DOHH2 (cell line): ENCODE results near the gene MAGI1.

ENCODE experiments used
- EZH2phosphoT487 ChIP-seq: fragments of 200-600 bp; sonication (generic); IDR thresholded peaks from 2 replicates; pipeline ENCODE4 v1.6.1; 2017; ENCODE audit warnings: borderline replicate concordance, mild to moderate bottlenecking, antibody characterized with exemption, low read length, moderate library complexity, mixed read lengths
- TF ChIP-seq, protein P1 (sequence below): fragments of 200-600 bp; sonication (generic); IDR thresholded peaks from one replicate; pipeline ENCODE4 v1.5.1; 2014; ENCODE audit warnings: antibody characterized with exemption, mild to moderate bottlenecking, low read depth, low read length; ENCODE audit not compliant: poor library complexity, severe bottlenecking

DNA sequence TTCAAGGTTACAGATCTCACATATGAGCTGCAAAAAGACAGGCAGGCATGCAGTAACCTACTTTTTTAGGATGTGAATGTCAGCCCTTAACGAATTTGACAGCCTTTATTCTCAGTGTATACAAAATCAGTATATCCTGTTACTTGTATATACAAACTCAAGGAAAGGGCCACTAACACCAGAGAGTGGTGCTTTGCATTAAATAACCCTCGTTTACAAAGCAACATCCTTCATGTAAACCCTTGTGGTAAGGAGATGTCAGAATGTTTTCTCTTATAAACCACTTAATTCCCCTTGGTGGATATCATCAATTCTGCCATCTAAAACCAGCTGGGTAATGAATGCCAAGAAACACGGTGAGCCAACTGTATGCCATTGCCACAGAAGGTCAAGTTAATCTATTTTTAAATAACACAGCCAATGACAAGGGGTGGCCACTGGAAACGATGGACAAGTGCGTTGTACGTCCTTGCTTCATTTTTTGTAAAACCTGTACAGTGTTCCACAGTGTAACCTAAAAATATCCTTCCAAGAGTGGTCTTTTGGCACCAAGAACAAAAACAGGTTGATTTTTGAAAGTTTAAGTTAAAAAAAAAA, 7.5 kb downstream of the MAGI1 start:
- TF ChIP-seq, protein P1, sequence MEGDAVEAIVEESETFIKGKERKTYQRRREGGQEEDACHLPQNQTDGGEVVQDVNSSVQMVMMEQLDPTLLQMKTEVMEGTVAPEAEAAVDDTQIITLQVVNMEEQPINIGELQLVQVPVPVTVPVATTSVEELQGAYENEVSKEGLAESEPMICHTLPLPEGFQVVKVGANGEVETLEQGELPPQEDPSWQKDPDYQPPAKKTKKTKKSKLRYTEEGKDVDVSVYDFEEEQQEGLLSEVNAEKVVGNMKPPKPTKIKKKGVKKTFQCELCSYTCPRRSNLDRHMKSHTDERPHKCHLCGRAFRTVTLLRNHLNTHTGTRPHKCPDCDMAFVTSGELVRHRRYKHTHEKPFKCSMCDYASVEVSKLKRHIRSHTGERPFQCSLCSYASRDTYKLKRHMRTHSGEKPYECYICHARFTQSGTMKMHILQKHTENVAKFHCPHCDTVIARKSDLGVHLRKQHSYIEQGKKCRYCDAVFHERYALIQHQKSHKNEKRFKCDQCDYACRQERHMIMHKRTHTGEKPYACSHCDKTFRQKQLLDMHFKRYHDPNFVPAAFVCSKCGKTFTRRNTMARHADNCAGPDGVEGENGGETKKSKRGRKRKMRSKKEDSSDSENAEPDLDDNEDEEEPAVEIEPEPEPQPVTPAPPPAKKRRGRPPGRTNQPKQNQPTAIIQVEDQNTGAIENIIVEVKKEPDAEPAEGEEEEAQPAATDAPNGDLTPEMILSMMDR: no peak
- TF ChIP-seq EZH2phosphoT487: no peak
